Spleen (tissue), 11 donors: ENCODE measurements around the gene BSPRY. TPM values are rescaled to one million over a fixed set of nuclear protein-coding genes. Genes with fewer than 3 reads are reported as not detected.

ENCODE experiments used
- DNase-seq: peaks from one replicate; pipeline ENCODE4 v3.0.0-alpha.2; 2020
- H3K27ac ChIP-seq, 8 donors: fragments of 200-600 bp; sonication (generic) in 7 of 8; 1 replicate in 4 of 8; 2 replicates in 4 of 8; pipeline versions ENCODE4 v1.5.0 to v1.8.0; 2016 to 2021; ENCODE audit warnings: inconsistent platforms in 4 of 8, mild to moderate bottlenecking in 4 of 8, moderate library complexity in 1 of 8
- H3K27me3 ChIP-seq, 7 donors: fragments of 200-600 bp; sonication (generic) in 6 of 7; replicated peaks in 1 of 7; 1 replicate in 4 of 7; 2 replicates in 3 of 7; pipeline versions ENCODE4 v1.5.0 to v1.8.0; 2016 to 2021; ENCODE audit warnings: inconsistent platforms in 3 of 7, mild to moderate bottlenecking in 1 of 7
- H3K36me3 ChIP-seq, 6 donors: fragments of 200-600 bp; sonication (generic) in 5 of 6; 1 replicate in 4 of 6; 2 replicates in 2 of 6; pipeline versions ENCODE4 v1.5.0 to v1.8.0; 2016 to 2021; ENCODE audit warnings: inconsistent platforms in 2 of 6
- H3K4me1 ChIP-seq, 6 donors: fragments of 200-600 bp; sonication (generic) in 5 of 6; 1 replicate in 3 of 6; 2 replicates in 3 of 6; pipeline versions ENCODE4 v1.5.0 to v1.8.0; 2016 to 2021; ENCODE audit warnings: inconsistent platforms in 3 of 6
- H3K4me3 ChIP-seq, 8 donors: fragments of 200-600 bp; sonication (generic) in 7 of 8; 1 replicate in 4 of 8; 2 replicates in 4 of 8; pipeline versions ENCODE4 v1.5.0 to v1.8.0; 2016 to 2021; ENCODE audit warnings: inconsistent platforms in 4 of 8, mild to moderate bottlenecking in 4 of 8, moderate library complexity in 2 of 8
- H3K9me3 ChIP-seq, 8 donors: fragments of 200-600 bp; sonication (generic) in 7 of 8; 1 replicate in 4 of 8; 2 replicates in 4 of 8; pipeline versions ENCODE4 v1.5.0 to v1.8.0; 2016 to 2021; ENCODE audit warnings: inconsistent platforms in 4 of 8
- CTCF ChIP-seq, 11 experiments: fragments of 200-600 bp in 7 of 11; fragments of 450-650 bp in 4 of 11; sonication (generic) in 4 of 11; IDR thresholded peaks in 8 of 11; conservative IDR thresholded peaks in 3 of 11; 1 replicate in 7 of 11; 2 replicates in 4 of 11; pipeline versions ENCODE4 v1.4.0 to v1.8.0; 2016 to 2021; ENCODE audit warnings: antibody characterized with exemption in 11 of 11, inconsistent platforms in 4 of 11, mild to moderate bottlenecking in 1 of 11
- POLR2A ChIP-seq, 3 donors: fragments of 450-650 bp; IDR thresholded peaks; one replicate each; pipeline ENCODE4 v1.5.1; 2017; ENCODE audit warnings: antibody characterized with exemption in 3 of 3, mild to moderate bottlenecking in 1 of 3
- POLR2AphosphoS5 ChIP-seq, 3 donors: sonication (generic); formaldehyde crosslinking; IDR thresholded peaks; one replicate each; pipeline ENCODE4 v1.5.1; 2017; ENCODE audit warnings: antibody characterized with exemption in 3 of 3
- WGBS, 5 donors: extraction: QIAGEN DNeasy Blood & Tissue Kit in 3 of 5; methylation state at CpG; one replicate each; pipeline versions ENCODE4 v1.1.5 to v1.1.7; 2013 to 2018; 5-methylcytosine and 5-hydroxymethylcytosine counted together
- intact Hi-C: fragments of 100-400 bp; cut with DNase I; formaldehyde crosslinking; loops from one replicate; pipeline ENCODE4 v1.15.0; 2023; ENCODE audit warnings: low total_unique reads
- polyA plus RNA-seq, 3 donors: library from polyadenylated mRNA; stranded (reverse); fragments of 200-250 nt; gene quantifications; one replicate each; pipeline ENCODE4 v1.2.1, GENCODE V29; 2013
- total RNA-seq, 7 donors: library from RNA; depleted of rRNA in 3 of 7; stranded (reverse); fragments of >200 nt in 3 of 7; fragmentation: NEBNext Ultra II Directional in 4 of 7; extraction: Animal tissue kit (Norgen Biotek cat#: 25700) in 4 of 7; gene quantifications; one replicate each; pipeline versions ENCODE4 v1.1.0 to v1.2.1, GENCODE V29; 2016 to 2021
- donor health status: healthy with polysubstance abuse.
- donor health status: DM: no; HTN: no; CAD: no; lungs with moderate emphysema.
- donor health status: DM: no; HTN: no; CAD: no.
- donor health status: Bipolar disorder and iron deficiency.
- donor health status: healthy.
- donor health status: DM: no; HTN: no; CAD: no.
- donor health status: DM: yes; HTN: yes; CAD: no.

Gene BSPRY
- total and polyA plus RNA-seq, 10 donors: 0.26 to 1.7 (median 0.78) TPM

- no peaks in the 10 kb centered on the region for H3K4me1 ChIP-seq
- WGBS, 5 donors: 78 to 92% (median 86%) methylated on average over 2 of the region's 2 CpGs
- H3K9me3 ChIP-seq: no peaks in the 10 kb centered on the region
- no peak overlapping the region for H3K4me3 ChIP-seq
- H3K27ac ChIP-seq: no peak overlapping the region
- intact Hi-C loops: no loop called here
- DNase-seq: no peak
- TF ChIP-seq CTCF (IDR thresholded peaks at IDR 0.05 in 8 of 11, conservative IDR thresholded peaks at IDR 0.05 in 3 of 11): no peak
- no peak for TF ChIP-seq POLR2A (IDR thresholded peaks at IDR 0.05)
- TF ChIP-seq POLR2AphosphoS5 (IDR thresholded peaks at IDR 0.05): no peak
- peaks cover 0 to 18% (median 0%) of the 10 kb centered on the region in 6 donors for H3K36me3 ChIP-seq
- H3K27me3 ChIP-seq: no peaks in the 10 kb centered on the region
Observed at GRCh38 chr9:113317777-113318176, 31.6 kb upstream of the BSPRY start.

- Histone ChIP-seq H3K4me3 (no peak overlapping the region), H3K27ac (no peak overlapping the region), H3K27me3 (no peaks in the 10 kb centered on the region), H3K9me3 (no peaks in the 10 kb centered on the region), H3K4me1 (no peaks in the 10 kb centered on the region), H3K36me3 (peaks cover 0 to 18% (median 0%) of the 10 kb centered on the region in 6 donors)
- no peak for DNase-seq
- WGBS, 5 donors: 68 to 98% (median 86%) methylated on average over 2 of the region's 2 CpGs
- TF ChIP-seq POLR2A (IDR thresholded peaks at IDR 0.05): no peak
- no peak for TF ChIP-seq CTCF (IDR thresholded peaks at IDR 0.05 in 8 of 11, conservative IDR thresholded peaks at IDR 0.05 in 3 of 11)
- no peak for TF ChIP-seq POLR2AphosphoS5 (IDR thresholded peaks at IDR 0.05)
- intact Hi-C loops: no loop called here
Observed at GRCh38 chr9:113319054-113319453, 30.3 kb upstream of the BSPRY start.

GRCh38 chr9:113320051-113320450 lies 29.3 kb upstream of the BSPRY start:
- no peak overlapping the region for H3K27ac ChIP-seq
- H3K27me3 ChIP-seq: no peaks in the 10 kb centered on the region
- no peak for DNase-seq
- WGBS, 5 donors: 82 to 97% (median 93%) methylated on average over 3 of the region's 3 CpGs
- no peak overlapping the region for H3K4me3 ChIP-seq
- H3K9me3 ChIP-seq: no peaks in the 10 kb centered on the region
- H3K36me3 ChIP-seq: peaks cover 0 to 18% (median 0%) of the 10 kb centered on the region in 6 donors
- TF ChIP-seq POLR2A (IDR thresholded peaks at IDR 0.05) (no peak), POLR2AphosphoS5 (IDR thresholded peaks at IDR 0.05) (no peak), CTCF (IDR thresholded peaks at IDR 0.05 in 8 of 11, conservative IDR thresholded peaks at IDR 0.05 in 3 of 11) (no peak)
- intact Hi-C loops: no loop called here
- no peaks in the 10 kb centered on the region for H3K4me1 ChIP-seq

GRCh38 chr9:113322671-113323070 lies 26.7 kb upstream of the BSPRY start:
- WGBS, 5 donors: 85 to 93% (median 87%) methylated on average over 6 of the region's 6 CpGs
- Histone ChIP-seq H3K36me3 (peaks cover 0 to 18% (median 0%) of the 10 kb centered on the region in 6 donors), H3K27me3 (no peaks in the 10 kb centered on the region), H3K4me1 (no peaks in the 10 kb centered on the region), H3K27ac (no peak overlapping the region), H3K9me3 (no peaks in the 10 kb centered on the region), H3K4me3 (no peak overlapping the region)
- no peak for DNase-seq
- intact Hi-C loops: no loop called here
- no peak for TF ChIP-seq CTCF (IDR thresholded peaks at IDR 0.05 in 8 of 11, conservative IDR thresholded peaks at IDR 0.05 in 3 of 11)
- TF ChIP-seq POLR2AphosphoS5 (IDR thresholded peaks at IDR 0.05): no peak
- no peak for TF ChIP-seq POLR2A (IDR thresholded peaks at IDR 0.05)
